A549 (cell line): ENCODE measurements around the gene MS4A2.

Experiments
- CTCF ChIP-seq: fragments of >200 bp; sonication (Bioruptor Twin); formaldehyde crosslinking; IDR thresholded peaks from 3 replicates; pipeline ENCODE4 v1.5.1; 2016
- EHMT2 ChIP-seq: fragments of 200-600 bp; sonication (generic); IDR thresholded peaks from 2 replicates; pipeline ENCODE4 v1.6.1; 2016; ENCODE audit warnings: antibody characterized with exemption, low read depth, mild to moderate bottlenecking, moderate library complexity
- ELK1 ChIP-seq: fragments of 150-350 bp; IDR thresholded peaks from 2 replicates; pipeline ENCODE4 v1.6.1; 2014; ENCODE audit warnings: low read depth, mild to moderate bottlenecking, low read length
- EP300 ChIP-seq, 2 experiments: fragments of >200 bp; sonication (Bioruptor Twin); formaldehyde crosslinking; IDR thresholded peaks; 2 replicates in 1 of 2; 3 replicates in 1 of 2; pipeline ENCODE4 v1.6.1; 2016 to 2017
- HMGXB4 ChIP-seq: fragments of 250-450 bp; sonication (Bioruptor Pico); IDR thresholded peaks from 2 replicates; pipeline ENCODE4 v1.5.0; 2021; ENCODE audit warnings: mild to moderate bottlenecking, moderate library complexity, borderline replicate concordance
- JUNB ChIP-seq: fragments of >200 bp; sonication (Bioruptor Twin); formaldehyde crosslinking; IDR thresholded peaks from 2 replicates; pipeline ENCODE4 v1.6.1; 2016
- MYC ChIP-seq: IDR thresholded peaks from 2 replicates; pipeline ENCODE4 v1.6.1; 2012; ENCODE audit warnings: mild to moderate bottlenecking, inconsistent platforms, low read length, improper control_type of control experiment, borderline replicate concordance
- PBX3 ChIP-seq: IDR thresholded peaks from 2 replicates; pipeline ENCODE4 v1.6.1; 2012
- SMC3 ChIP-seq: fragments of >200 bp; sonication (Bioruptor Twin); formaldehyde crosslinking; IDR thresholded peaks from 3 replicates; pipeline ENCODE4 v1.6.1; 2018; ENCODE audit warnings: inconsistent platforms
- ZFP36 ChIP-seq: fragments of 450-650 bp; IDR thresholded peaks from 2 replicates; pipeline ENCODE4 v1.6.1; 2014; ENCODE audit warnings: borderline replicate concordance; ENCODE audit not compliant: partially characterized antibody

- no peak for TF ChIP-seq EHMT2
- TF ChIP-seq EP300 (IDR thresholded peaks at IDR 0.05), result no peak
- TF ChIP-seq SMC3, result no peak
- no peak for TF ChIP-seq ELK1
- TF ChIP-seq HMGXB4, result no peak
- no peak for TF ChIP-seq CTCF
- no peak for TF ChIP-seq MYC
- TF ChIP-seq ZFP36, result no peak
- no peak for TF ChIP-seq JUNB
- TF ChIP-seq PBX3, result no peak
Observed at GRCh38 chr11:60111793-60112192, 23.3 kb downstream of the MS4A2 start.
